NCI-H1930 (cell line): ENCODE data around the gene CNNM1.

Source experiments
- DNase-seq, 2 experiments: peaks; one replicate each; lab custom pipeline; 2025; lab: John Stamatoyannopoulos, UW

The CNNM1 gene

DNA sequence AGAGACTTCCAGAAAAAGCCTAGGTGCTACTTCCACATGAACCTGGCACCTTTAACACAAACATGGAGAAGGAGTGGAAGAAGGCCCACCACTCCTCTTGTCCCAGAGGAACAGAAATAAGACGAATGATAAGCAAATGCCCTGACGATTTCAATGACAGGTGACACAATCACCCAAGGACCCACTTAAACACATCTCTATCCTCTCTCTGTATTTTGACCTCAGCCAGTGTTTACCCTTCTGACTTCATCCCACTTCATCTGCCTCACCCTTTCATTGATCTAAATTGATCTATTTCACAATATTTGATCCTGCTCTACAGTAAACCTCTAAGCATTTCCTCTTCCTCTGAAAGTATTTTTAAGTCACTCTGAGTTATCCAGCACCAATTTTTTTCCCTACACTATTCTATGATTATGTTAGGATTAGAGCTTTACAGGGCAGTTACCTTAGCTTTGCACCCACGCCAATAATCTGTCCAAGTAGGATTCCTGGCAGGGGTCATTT lies 92.1 kb downstream of the CNNM1 start:
- no peak for DNase-seq

DNA sequence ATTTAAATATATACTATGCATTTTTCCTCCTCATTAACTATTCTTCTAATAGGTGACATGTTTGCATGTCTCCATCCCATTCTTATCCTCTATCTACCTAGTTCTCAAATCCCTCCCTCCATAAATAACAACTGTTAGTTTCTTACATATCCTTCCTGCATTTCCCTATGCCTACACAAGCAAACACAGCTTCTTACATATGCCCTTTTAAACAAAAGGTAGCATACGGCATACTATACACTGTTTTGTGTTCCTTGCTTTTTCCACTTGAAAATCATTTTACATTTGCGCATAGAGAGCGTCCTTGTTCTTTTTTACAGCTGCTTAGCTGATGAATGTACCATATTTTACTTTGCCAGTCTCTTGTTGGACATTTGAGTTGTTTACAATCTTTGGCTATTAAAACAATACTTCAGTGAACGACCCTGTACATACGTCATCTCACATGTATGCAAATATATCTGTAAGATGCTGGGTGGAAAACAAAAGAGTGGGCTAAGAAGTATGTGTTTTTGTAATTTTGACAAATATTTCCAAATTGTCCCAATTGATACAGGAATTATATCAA lies 93.5 kb downstream of the CNNM1 start:
- no peak for DNase-seq

DNA sequence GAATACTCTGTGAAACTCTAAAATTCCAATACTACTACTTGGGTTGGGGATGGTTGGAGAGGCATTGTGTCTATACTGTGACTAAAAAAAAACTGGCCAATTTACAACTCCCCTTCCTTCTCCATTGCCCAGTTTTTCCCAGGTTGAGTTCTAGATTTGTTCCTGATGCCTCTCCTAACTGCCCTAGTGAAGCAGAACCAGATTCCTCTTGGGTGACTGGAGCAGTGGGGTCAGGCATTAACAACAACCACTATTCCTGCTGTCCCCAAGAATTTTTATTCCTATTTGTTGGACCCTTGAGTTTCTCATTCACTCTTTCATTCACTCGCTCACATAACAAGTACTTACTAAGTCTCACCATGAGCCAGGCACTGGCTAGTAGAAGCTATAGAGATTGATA lies 95.5 kb downstream of the CNNM1 start:
- DNase-seq: no peak

DNA sequence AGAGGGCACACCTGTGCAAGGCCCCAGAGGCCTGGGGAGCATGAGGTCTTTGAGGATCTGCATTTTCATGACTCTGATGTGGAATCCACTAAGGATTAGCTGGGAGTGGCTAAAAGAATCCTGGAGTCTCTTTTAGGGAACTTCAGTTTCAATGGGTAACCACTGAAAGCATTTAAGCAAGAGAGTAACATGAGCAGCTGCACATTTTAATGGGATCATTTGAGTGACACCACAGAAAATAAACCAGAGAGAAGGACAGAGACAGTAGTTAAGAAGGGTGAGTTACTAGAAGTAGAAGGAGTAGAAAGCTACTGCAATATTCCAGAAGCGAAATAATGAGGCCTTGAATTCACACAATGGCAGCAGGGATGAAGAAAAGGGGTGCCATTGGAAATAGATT lies 96.0 kb downstream of the CNNM1 start:
- DNase-seq: no peak

DNA sequence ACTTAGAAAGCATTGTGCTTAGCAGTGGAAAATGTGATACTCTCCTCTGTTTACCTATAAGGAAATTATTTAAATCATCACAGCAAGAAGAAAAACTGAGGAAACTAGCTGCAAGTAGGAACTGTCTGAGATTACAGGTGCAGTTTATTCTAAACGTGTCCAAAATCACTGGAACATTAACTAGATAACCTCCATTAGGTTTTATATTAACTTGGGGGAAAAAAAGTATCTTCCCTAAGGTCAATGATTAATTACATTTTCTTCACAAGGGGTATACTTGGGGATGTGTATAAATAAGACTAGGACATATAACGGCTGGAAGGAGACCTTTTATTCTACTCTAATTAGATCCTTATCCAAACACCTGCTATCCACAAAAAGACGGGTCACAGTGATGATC lies 97.5 kb downstream of the CNNM1 start:
- DNase-seq: no peak

DNA sequence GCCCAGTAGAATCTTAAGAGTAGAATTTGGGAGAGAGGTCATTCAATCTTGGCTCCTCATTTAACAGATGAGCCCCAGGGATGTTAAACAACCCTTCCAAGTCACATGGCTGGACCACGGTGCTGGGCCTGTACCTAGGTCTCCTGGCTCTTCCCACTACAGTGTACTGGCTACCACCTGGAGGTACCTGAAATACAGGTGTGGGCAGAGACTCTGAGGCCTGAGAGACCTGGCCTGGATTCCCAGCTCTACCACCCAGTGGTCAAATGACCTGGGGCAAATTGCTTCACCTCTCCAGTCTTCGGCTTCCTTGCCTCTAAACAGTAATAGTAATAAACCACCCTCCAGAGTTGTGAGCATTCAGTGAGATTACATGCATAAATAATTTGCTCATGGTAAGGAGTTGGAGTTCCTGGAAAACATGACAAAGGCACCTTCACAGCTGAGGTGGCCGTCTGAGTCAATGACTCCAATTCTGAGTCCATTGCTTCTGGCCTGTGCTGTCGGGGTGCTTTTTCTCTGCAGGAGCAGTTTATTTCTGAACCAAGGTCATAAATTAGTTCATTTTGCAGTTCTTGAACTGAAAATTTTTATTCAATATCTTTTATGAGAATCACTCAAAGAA lies 98.5 kb downstream of the CNNM1 start:
- DNase-seq: no peak

DNA sequence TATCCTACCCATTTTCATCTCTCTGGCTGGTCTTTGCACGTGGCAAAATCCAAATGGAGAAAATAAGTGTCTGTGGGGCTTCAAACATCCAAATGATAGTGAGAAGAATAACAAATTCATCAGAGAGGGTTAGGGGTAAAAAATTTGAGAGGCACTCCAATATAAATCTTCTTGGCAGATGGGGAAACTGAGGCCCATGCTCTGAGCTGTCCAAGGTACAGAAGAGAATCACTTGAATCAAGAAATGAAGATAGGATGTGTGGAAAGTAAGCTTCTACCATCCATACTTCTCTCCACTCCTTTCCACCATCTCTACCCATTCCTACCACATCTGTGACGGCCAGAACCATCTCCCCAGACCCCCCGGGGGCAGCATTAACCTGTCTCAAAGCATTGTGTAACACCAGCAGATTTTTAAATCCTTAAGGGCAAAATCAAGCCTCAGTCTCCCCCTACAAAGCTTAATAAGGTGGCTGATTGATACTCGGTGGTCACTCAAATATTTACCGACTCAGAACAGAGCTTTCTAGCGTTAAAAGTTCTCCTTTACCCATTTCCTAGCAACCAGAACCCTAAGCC lies 100.5 kb downstream of the CNNM1 start:
- no peak for DNase-seq

DNA sequence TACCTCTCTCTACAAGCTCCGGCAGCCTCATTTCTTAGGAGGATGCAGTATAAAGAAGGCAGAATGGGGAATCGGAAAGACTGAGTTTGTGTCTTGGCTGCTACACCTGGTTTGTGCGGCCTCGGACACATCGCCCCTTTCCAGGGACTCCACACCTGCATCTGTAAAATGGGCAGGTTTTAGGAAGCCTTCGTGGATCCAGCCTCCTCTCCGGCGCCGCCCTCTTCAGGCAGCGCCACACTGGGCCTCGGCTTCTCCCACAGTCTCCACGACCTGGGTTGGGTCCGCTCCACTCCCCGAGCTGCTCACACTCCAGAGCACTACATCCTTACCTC lies 100.9 kb downstream of the CNNM1 start:
- DNase-seq: no peak

DNA sequence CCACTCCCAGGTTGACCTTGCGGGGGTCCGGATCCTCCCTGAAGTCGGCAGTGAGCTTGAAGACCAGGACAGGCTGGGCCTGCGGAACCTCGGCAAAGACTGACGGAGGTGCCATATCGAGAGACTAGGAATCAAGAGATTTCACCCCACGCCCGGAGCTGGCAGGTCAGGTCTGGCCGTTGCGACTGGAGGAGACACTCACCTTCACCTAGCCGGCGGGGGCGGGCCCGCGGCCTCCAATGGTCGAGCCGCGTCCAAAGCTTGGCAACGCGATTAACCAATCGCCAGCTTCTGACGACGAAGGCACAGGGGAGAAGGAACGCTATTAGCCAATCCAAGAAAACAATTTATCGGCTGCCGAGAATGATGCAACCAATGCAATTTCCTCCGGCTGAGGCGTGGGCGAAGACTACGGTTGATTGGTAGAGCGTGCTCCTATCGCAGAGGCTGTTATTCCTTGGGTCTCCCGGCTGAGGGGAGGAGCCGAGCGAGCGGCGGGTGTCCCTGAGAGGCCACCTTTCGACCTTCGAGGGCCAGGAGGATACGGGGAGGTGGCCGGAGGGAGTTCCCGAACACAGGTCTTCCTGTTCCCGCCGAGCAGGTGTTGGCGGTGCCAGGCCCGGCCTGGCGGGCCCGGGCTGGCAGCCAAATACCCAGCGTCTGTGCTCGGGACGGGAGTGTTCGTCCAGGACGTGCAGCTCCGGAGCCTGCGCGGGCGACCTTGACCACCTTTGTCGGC lies 101.5 kb downstream of the CNNM1 start, which contains the start of gene GOT1:
TSS of gene GOT1 (minus strand) at position 174 of the 739 bp plus-strand sequence. CDS start at position 115, 59 bp downstream.
- peak; percentile 91 to 93 for DNase-seq

DNA sequence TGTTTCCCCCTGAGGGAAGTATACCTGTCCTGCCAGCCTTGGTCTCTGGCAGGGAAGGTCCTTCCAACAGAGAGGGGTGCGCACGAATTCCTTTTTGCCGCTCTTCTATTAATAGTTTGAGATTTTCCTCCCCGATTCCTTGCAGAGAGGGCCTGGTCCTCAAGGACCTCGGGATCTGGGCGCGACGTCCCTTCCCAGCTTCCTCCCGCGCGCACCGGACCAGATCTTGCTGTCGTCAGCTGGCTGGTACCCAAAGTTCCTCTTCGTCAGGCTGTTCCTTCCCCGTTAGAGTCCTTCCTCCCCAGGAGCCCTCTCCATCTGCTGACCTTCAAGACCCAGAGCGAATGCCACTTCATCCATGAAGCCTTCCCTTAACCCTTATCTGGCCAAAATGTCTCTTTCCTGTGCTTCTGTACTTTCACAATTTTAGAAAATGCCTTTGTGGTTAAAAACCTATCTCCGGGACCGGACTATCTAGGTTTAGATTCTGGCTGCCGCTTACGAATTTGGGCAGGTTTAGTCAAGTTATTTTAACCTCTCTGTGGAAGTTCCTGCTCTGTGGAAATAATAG lies 102.1 kb downstream of the CNNM1 start:
- no peak for DNase-seq

DNA sequence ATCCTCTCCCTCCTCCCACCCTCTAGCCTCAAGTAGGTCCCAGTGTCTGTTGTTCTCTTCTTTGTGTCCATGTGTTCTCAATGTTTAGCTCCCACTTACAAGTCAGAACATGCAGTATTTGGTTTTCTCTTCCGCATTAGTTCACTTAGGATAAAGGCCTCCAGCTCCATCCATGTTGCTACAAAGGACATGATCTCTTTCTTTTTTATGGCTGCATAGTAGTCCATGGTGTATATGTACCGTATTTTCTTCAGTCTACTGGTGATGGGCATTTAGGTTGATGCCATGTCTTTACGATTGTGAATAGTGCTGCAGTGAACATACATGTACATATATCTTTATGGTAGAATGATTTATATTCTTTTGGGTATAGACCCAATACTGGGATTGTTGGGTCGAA lies 102.9 kb downstream of the CNNM1 start:
- no peak for DNase-seq

DNA sequence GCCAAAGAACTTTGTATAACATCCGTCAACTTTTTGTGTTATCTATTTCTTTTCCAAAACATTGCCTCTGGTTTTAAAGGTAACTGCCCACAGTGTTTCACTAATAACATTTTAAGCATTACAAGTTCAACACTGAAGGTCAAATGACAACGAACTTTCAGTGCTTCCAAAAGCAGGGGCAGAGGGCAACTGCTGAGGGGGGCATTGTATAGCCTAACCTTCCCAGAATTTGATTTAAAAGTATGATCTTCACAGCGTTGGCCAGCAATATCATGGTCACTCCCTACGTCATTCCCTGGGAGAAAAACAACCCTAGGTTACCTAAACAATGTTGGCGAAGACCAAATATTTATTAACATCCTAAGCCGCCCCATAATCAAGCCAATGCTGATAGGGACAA lies 103.7 kb downstream of the CNNM1 start:
- DNase-seq: no peak

DNA sequence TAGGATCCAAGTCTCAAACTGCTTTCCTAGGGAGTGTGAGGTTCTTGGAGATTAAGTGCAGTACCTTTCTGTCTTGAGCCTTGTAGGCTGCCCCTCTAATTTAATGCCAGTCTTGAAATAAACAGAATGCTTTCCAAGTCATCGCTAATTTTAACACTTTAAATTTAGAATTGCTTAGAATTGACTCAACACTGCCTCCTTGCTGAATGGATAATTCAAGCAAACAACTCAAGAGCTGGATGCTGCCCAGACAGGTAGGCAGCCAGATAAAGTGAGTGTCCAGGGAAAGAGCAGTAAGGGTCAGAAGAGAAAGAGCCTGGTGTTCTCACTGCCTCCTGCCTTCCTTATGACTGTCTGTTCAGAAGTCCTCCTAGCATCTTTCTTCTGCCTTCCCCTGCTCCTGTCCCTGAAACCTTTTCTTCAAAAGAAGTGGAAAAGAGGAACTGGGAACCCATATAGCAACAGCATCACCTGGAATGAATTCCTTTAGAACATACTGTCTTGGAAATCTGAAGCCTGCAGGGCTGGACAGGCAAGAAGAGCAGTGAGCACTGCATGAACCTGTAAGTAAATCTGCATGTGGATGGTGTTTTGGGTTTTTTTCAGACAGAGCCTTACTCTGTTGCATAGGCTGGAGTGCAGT lies 104.3 kb downstream of the CNNM1 start:
- DNase-seq: no peak

DNA sequence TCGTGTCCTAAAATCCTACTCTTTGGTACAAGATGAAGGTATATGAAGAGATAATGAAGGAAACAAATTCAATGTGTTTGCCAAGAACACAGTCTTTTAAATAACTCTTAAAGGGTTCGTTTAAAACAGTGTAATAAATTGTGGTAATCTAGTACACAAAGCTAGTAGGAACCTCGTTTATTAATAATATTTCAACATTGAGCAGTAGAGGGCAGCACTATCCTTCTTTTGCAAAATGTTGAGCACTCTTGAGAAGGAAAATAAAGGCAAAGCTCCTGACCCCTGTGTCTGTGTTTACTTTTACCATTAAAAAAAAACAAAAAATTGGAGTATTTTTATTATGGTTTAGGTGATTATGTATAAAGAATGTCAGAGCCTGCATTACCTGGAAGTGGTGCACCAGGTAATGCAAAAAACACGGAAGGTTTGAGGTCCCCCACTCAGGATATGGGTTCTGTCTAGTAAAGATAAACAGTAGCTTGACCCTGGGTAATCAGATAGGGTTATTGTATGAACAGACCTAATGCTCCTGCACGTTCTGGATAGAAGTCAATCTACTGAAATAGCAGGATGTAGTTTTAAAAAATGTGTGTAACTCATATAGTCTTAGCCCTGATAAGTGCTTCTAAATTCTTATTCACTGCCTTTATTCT lies 107.0 kb downstream of the CNNM1 start:
- DNase-seq: peak in 1 of 2 experiments; percentile 16

DNA sequence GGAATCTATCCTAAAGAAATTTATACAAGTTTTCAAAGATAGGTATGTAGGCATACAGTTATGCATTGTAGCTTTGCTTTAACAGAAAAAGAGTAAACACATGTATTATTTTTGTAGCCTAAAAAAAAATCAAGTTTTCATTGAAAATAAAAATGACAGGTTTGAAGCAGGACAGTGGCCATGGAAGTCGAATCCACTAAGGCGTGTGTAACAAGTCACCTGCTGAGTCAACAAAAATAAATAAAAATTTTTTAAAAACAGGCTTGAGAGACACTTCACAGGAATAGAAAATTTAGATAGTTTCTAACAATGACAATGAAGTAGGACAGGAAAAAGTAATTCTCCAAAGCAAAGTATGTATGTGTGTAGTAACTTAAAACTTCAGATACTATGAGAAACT lies 109.7 kb downstream of the CNNM1 start:
- no peak for DNase-seq

DNA sequence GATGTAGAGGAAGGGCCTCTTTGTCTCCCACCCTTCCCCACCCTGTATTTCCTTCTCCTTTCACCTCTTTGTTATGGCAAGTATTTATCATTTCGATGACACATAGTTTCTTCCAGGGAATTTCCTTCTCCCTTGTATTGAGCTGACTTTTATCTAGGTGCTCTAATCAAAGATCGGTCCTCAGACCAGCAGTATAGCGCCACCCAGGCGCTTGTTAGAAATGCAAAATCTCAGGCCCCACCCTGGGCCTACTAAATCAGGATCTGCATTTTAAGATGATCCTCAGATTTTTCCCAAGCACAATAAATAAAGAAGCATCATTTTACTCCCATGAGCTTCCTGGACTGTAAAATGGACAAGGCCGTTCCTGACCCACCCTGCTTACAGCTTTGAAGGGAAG lies 113.2 kb downstream of the CNNM1 start:
- DNase-seq: no peak

DNA sequence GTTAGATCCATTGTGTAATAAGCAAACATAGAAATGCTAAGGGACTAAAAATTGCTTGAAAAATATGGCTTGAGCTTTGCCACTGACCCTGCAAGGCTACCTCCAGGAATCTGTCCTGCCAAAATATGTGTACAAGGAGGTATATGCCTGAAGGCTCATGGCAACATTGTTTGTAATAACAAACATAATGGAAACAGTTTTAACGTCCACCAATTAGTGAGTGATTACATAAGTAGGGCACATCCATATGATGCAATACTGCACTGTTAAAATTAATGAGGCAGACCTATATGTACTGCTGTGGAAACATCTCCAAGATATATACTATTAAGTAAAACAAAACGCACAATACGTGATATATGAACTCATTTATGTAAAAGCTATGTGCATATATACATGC lies 114.3 kb downstream of the CNNM1 start:
- DNase-seq: no peak
